NCI-H526 treated with DMSO at 0.1 percent for 48 hours (cell line): ENCODE data around the gene EXOSC7.
"Not testable (repeated sequence)": the region's sequence is repeated elsewhere in the genome, so short reads cannot be mapped to it uniquely, and the experiment has no call there.

ENCODE experiments used
- DNase-seq: peaks from one replicate; lab custom pipeline; 2025; lab: John Stamatoyannopoulos, UW

Gene EXOSC7

GRCh38 chr3:44976002-44976815 is at the start of gene EXOSC7, which contains the start of gene ZDHHC3:
TSS of gene EXOSC7 (plus strand) at chr3:44976244. CDS start at chr3:44976278, 34 bp downstream.
TSS of gene ZDHHC3 (minus strand) at chr3:44976174. CDS start at chr3:44959436, 16,738 bp downstream.
- DNase-seq, result peak; percentile 43

GRCh38 chr3:44926921-44927320 is 49.1 kb upstream of the EXOSC7 start:
- DNase-seq, result no peak

- no peak for DNase-seq
Observed at GRCh38 chr3:44927371-44927770, 48.7 kb upstream of the EXOSC7 start.

- DNase-seq, result no peak
Observed at GRCh38 chr3:44929782-44930181, 46.3 kb upstream of the EXOSC7 start.

GRCh38 chr3:44930911-44931310 is 45.1 kb upstream of the EXOSC7 start:
- DNase-seq, result no peak

GRCh38 chr3:44931791-44932190 is 44.3 kb upstream of the EXOSC7 start:
- no peak for DNase-seq

- DNase-seq, result no peak
Observed at GRCh38 chr3:44932271-44932670, 43.8 kb upstream of the EXOSC7 start.

- no peak for DNase-seq
Observed at GRCh38 chr3:44932986-44933944, 42.8 kb upstream of the EXOSC7 start.

- DNase-seq, result no peak
Observed at GRCh38 chr3:44939581-44940036, 36.4 kb upstream of the EXOSC7 start.

GRCh38 chr3:44942202-44942921 is 33.7 kb upstream of the EXOSC7 start:
- DNase-seq, result no peak

- DNase-seq, result no peak
Observed at GRCh38 chr3:44948239-44948638, 27.8 kb upstream of the EXOSC7 start.

GRCh38 chr3:44949770-44950169 is 26.3 kb upstream of the EXOSC7 start:
- DNase-seq, result not testable (repeated sequence)

- DNase-seq, result no peak
Observed at GRCh38 chr3:44950275-44950734, 25.7 kb upstream of the EXOSC7 start.

- DNase-seq, result no peak
Observed at GRCh38 chr3:44952689-44953088, 23.4 kb upstream of the EXOSC7 start.

GRCh38 chr3:44954304-44954703 is 21.7 kb upstream of the EXOSC7 start:
- DNase-seq, result peak; percentile 95

GRCh38 chr3:44954962-44955361 is 21.1 kb upstream of the EXOSC7 start:
- DNase-seq, result no peak

GRCh38 chr3:44955917-44956316 is 20.1 kb upstream of the EXOSC7 start:
- DNase-seq, result peak; percentile 65

GRCh38 chr3:44957986-44958385 is 18.1 kb upstream of the EXOSC7 start:
- no peak for DNase-seq

- DNase-seq, result no peak
Observed at GRCh38 chr3:44958386-44958785, 17.7 kb upstream of the EXOSC7 start.

- no peak for DNase-seq
Observed at GRCh38 chr3:44960387-44961026, 15.5 kb upstream of the EXOSC7 start.

- no peak for DNase-seq
Observed at GRCh38 chr3:44961888-44962287, 14.2 kb upstream of the EXOSC7 start.
